ENCODE results near the gene FAM151A. TPM values are rescaled to one million over a fixed set of nuclear protein-coding genes. Genes with fewer than 3 reads are reported as not detected.

FAM151A gene
- total RNA-seq, 2 donors from 2014 or later, result 0.63 TPM; not detected in 1

DNA sequence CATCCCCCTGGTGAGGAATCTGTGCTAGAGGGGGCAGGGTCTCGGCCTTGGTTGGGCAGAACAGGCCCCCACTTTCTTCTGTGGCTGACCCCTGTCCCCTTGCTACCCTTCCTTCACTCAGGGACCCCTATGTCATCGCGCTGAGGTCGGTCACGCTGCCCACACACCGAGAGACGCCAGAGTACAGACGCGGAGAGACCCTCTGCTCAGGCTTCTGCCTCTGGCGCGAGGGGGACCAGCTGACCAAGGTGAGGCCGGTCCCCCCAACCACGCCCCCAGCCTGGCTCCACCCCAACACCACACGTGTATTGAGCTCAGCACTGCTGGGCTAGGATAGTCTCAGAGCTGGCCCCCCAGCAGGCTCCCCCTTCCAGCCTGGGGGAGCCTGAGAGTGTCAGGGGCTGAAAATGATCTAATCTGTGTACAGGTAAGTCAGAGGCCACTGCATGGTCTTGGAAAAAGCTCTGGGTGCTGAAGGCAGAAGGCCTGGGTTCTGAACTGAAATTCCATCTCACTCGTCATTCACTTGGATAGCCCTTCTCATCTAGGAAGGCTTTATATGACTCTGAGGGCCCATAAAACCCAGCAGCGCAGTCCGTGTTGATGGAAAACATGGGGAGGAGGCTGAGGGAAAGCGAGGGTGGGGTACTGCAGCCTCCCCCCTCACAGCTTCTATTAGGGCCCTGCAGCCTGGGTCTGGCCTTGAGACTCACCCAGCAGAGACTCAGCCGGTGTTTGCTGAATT lies 15.3 kb downstream of the FAM151A start:
- Histone ChIP-seq H3K4me3 (no peak overlapping the region), H3K4me1 (no peaks in the 10 kb centered on the region), H3K27ac (no peak overlapping the region), H3K36me3 (peaks cover 18% of the 10 kb centered on the region), H3K27me3 (no peaks in the 10 kb centered on the region), H3K9me3 (no peaks in the 10 kb centered on the region)
- TF ChIP-seq, protein P1, sequence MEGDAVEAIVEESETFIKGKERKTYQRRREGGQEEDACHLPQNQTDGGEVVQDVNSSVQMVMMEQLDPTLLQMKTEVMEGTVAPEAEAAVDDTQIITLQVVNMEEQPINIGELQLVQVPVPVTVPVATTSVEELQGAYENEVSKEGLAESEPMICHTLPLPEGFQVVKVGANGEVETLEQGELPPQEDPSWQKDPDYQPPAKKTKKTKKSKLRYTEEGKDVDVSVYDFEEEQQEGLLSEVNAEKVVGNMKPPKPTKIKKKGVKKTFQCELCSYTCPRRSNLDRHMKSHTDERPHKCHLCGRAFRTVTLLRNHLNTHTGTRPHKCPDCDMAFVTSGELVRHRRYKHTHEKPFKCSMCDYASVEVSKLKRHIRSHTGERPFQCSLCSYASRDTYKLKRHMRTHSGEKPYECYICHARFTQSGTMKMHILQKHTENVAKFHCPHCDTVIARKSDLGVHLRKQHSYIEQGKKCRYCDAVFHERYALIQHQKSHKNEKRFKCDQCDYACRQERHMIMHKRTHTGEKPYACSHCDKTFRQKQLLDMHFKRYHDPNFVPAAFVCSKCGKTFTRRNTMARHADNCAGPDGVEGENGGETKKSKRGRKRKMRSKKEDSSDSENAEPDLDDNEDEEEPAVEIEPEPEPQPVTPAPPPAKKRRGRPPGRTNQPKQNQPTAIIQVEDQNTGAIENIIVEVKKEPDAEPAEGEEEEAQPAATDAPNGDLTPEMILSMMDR (IDR thresholded peaks at IDR 0.05), result no peak
- no peak for DNase-seq (ENCODE audit: low spot score)

DNA sequence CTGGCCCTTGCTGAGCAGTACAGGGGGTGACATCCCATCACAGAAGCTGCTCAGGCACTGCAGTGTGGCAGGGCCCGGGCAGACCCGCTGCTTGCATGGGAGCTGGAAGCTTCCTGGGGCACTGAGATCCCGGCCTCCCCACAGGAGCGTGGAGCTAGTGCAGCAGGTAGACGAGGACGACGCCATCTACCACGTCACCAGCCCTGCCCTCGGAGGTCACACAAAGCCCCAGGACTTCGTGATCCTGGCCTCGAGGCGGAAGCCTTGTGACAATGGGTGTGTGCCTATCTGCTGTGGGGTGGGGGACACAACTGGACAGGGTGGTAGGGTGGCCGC lies 16.4 kb downstream of the FAM151A start:
- H3K9me3 ChIP-seq, result no peaks in the 10 kb centered on the region
- TF ChIP-seq, protein P1 (IDR thresholded peaks at IDR 0.05), result no peak
- DNase-seq (ENCODE audit: low spot score), result no peak
- peaks cover 24% of the 10 kb centered on the region for H3K36me3 ChIP-seq
- H3K4me1 ChIP-seq, result no peaks in the 10 kb centered on the region
- H3K27me3 ChIP-seq, result no peaks in the 10 kb centered on the region
- no peak overlapping the region for H3K4me3 ChIP-seq
- no peak overlapping the region for H3K27ac ChIP-seq

DNA sequence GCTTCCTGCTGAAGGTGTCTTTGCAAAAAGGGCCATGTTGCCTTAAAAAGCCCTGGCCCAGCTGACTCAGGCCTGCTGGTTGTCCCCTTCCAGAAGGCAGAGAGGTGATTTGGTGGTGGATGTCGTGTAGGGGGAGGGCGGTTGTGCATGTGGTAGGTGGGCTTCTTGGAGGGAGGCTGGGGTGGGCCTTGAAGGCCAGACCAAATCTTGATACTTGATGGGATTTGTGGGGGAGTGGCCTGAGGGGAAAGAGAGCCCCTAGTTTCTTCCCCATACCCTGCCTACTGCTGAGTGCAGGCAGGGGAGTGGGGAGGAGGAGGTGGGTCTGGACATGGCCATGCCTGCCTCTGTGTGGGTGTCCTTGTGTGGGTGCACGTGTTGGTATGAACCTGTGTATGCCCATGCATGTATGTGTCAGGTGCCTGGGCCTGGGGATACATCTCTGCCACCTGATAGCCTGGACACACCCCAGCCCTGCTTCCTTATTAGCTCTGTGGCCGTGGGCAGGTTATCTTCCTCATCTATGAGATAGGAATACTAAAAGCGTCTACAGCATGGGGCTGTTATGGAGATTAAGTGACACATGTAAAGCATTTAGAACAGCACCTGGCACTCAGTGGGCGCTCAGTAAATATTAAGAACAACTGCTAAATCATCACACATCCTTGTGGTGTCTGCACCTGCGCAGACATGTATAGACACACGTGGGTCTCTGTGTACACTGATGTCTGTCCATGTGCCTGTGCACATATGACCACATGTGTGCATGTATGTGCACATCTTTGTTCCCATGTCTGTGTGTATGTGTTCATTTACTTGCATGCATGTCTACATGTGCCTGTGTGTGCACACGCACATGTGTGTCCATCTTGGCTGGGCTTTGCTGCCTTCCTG lies 17.0 kb downstream of the FAM151A start:
- no peak for DNase-seq (ENCODE audit: low spot score)
- Histone ChIP-seq H3K27me3 (no peaks in the 10 kb centered on the region), H3K36me3 (peaks cover 24% of the 10 kb centered on the region), H3K9me3 (no peaks in the 10 kb centered on the region), H3K4me3 (no peak overlapping the region), H3K4me1 (peaks cover 0 to 2% of the 10 kb centered on the region in 2 donors), H3K27ac (no peak overlapping the region)
- TF ChIP-seq, protein P1 (IDR thresholded peaks at IDR 0.05), result no peak

DNA sequence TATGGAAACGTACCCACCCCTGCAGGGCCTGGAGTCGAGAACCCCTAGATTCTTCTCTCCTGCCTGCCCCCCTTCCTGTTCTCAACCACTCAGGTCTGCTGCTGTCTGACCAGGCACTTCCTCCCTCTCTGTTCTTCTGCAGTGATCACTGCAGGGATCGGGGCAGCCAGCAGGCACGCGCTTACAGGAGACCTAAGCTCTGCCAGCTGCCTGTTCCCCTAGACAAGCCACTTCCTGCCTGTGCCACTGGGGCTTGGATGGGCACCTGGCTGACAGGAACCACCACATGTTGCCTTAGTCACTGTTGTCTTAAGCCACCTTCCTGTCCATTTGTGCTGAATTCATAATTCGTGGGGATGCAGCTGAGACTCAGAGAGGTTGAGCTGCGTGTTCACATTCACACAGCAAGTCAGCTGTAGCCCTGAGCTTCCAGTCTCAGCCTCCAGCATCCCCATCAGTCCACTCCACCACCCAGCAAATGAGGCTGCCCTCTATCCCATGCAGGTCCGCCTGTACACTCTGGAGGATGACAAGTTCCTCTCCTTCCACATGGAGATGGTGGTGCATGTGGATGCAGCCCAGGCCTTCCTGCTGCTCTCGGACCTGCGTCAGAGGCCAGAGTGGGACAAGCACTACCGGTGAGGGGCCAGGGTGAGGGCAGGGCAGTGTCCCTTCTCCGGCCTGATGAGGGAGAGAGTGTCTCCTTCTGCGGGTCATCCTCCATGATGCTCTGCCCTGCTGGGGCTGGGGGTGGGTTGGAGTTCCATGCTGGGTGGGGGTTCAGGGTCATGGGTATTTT lies 18.6 kb downstream of the FAM151A start:
- no peak overlapping the region for H3K4me3 ChIP-seq
- H3K36me3 ChIP-seq, result peaks cover 24% of the 10 kb centered on the region
- H3K27me3 ChIP-seq, result no peaks in the 10 kb centered on the region
- TF ChIP-seq, protein P1 (IDR thresholded peaks at IDR 0.05), result no peak
- H3K27ac ChIP-seq, result no peak overlapping the region
- DNase-seq (ENCODE audit: low spot score), result no peak
- no peaks in the 10 kb centered on the region for H3K9me3 ChIP-seq
- H3K4me1 ChIP-seq, result peaks cover 0 to 7% of the 10 kb centered on the region in 2 donors

DNA sequence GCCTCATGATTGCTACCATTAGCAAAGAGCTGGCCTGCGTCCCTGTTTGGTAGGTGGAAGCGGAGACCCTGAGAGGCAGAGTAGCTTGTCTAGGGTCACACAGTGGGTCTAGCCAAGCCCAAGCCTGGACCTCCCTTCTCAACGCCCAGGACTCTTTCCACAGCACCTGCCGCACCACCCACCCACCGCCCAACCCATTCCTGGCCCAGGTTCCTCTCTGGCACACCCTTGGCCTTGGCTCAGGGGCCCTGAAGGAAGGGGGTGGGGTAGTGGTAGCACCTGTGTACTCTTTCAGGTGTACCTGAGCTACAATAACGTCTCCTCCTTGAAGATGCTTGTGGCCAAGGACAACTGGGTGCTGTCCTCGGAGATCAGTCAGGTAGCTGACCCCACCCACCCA lies 19.3 kb downstream of the FAM151A start:
- H3K36me3 ChIP-seq, result peaks cover 20% of the 10 kb centered on the region
- TF ChIP-seq, protein P1 (IDR thresholded peaks at IDR 0.05), result no peak
- no peaks in the 10 kb centered on the region for H3K9me3 ChIP-seq
- no peak for DNase-seq (ENCODE audit: low spot score)
- H3K27ac ChIP-seq, result no peak overlapping the region
- H3K27me3 ChIP-seq, result no peaks in the 10 kb centered on the region
- H3K4me1 ChIP-seq, result peaks cover 0 to 11% of the 10 kb centered on the region in 2 donors
- no peak overlapping the region for H3K4me3 ChIP-seq

Data from right atrium auricular region (tissue), 2 donors.